Measurements from ENCODE around the gene OR51A2.
A peak's percentile ranks its signal among the peaks of the same experiment; 100 is the strongest.

OR51A2 gene

DNA sequence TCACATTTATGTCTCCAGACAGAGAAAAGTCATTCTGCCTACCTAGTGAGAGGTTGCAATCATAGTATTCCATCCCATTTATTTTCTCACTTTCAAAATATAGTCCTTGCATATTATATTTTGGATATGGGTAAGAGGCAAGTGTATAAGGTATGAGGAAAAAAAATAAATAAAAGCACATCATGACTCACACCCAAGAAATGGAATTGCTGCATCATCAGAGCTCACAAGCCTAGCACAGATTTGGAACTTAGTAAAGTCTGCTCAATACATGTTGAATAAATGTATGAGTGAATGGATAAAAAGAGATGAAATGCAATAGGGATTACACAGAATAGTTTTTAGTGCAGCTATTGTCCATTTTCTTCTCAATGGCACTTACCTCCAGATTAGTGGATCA, 28.9 kb downstream of the OR51A2 start:
- DNase-seq (ENCODE audit: low read depth in 2 of 2): peak in 1 of 2 donors; percentile 35
- H3K4me3 ChIP-seq (replicated peaks in 1 of 2; ENCODE audit: low read depth in 2 of 2, low read length in 2 of 2): no peak overlapping the region
- TF ChIP-seq, protein P1, sequence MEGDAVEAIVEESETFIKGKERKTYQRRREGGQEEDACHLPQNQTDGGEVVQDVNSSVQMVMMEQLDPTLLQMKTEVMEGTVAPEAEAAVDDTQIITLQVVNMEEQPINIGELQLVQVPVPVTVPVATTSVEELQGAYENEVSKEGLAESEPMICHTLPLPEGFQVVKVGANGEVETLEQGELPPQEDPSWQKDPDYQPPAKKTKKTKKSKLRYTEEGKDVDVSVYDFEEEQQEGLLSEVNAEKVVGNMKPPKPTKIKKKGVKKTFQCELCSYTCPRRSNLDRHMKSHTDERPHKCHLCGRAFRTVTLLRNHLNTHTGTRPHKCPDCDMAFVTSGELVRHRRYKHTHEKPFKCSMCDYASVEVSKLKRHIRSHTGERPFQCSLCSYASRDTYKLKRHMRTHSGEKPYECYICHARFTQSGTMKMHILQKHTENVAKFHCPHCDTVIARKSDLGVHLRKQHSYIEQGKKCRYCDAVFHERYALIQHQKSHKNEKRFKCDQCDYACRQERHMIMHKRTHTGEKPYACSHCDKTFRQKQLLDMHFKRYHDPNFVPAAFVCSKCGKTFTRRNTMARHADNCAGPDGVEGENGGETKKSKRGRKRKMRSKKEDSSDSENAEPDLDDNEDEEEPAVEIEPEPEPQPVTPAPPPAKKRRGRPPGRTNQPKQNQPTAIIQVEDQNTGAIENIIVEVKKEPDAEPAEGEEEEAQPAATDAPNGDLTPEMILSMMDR (IDR thresholded peaks at IDR 0.05; ENCODE audit: low read depth, low read length): no peak

DNA sequence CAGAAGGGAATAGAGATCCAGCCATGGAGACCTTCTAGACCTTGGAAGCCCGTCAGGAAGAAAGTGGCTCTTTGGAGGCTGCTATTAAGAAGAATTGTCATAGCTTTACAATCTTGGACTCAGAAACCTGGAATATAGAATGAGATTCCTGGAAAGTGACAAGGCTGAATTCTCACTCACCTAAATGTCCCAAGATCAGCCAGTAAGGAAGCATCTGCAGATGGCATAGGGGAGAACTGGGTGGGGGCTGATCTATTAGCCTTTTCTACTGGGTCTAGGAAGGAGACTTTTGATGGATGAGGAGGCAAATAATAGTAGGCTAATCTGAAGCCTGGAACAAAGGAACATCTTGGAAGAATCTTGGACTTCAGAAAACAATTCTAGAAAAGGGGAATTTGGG, 31.3 kb downstream of the OR51A2 start, which contains the start of gene OR51G1:
Gene OR51G1, minus strand, starts transcription at position 101 of the 400 bp plus-strand sequence. Its CDS starts 0 bp downstream, at position 101.
- DNase-seq (ENCODE audit: low read depth in 2 of 2): no peak

DNA sequence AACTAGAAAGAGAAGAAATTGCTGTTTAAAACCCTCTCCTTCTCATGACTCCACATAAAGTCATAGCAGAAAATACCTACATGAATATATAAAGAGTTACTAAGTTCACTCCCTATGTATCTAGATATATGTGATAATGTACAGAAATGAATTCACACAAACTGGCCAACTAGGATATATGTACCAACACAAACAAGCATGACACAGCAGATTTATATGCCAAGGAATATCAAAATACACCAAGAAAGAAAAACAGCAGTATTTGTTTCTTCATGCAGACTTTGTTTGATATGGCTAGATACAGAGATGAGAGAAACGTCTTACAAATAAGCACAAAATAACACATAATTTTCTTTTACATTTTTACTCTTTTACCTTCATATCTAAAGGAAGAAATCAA, 33.2 kb downstream of the OR51A2 start:
- DNase-seq (ENCODE audit: low read depth in 2 of 2): no peak
- TF ChIP-seq, protein P1 (IDR thresholded peaks at IDR 0.05; ENCODE audit: low read depth, low read length): no peak
- no peak overlapping the region for H3K4me3 ChIP-seq (replicated peaks in 1 of 2; ENCODE audit: low read depth in 2 of 2, low read length in 2 of 2)

More for the DNA sequence above, 31.3 kb downstream of the OR51A2 start, which contains the start of gene OR51G1:
- no peak within 1 kb of the TSS for H3K4me3 ChIP-seq (replicated peaks in 1 of 2; ENCODE audit: low read depth in 2 of 2, low read length in 2 of 2)
- TF ChIP-seq, protein P1 (IDR thresholded peaks at IDR 0.05; ENCODE audit: low read depth, low read length): no peak

DNA sequence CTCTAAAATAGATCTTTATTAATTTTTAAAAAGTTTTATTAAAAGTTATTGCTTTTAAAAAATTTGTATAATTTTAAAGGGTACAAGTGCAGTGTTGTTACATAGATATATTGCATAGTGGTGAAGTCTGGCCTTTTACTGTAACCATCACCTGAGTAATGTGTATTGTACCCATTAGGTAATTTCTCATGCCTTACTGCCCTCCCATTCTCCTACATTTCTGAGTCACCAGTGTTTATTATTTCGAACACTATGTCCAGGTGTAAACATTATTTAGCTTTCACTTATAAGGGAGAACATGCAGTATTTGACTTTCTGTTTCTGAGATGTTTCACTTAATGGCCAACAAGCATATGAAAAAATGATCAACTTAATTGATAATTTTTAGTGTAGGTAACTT, 33.7 kb downstream of the OR51A2 start:
- no peak overlapping the region for H3K4me3 ChIP-seq (replicated peaks in 1 of 2; ENCODE audit: low read depth in 2 of 2, low read length in 2 of 2)
- TF ChIP-seq, protein P1 (IDR thresholded peaks at IDR 0.05; ENCODE audit: low read depth, low read length): no peak
- DNase-seq (ENCODE audit: low read depth in 2 of 2): no peak

DNA sequence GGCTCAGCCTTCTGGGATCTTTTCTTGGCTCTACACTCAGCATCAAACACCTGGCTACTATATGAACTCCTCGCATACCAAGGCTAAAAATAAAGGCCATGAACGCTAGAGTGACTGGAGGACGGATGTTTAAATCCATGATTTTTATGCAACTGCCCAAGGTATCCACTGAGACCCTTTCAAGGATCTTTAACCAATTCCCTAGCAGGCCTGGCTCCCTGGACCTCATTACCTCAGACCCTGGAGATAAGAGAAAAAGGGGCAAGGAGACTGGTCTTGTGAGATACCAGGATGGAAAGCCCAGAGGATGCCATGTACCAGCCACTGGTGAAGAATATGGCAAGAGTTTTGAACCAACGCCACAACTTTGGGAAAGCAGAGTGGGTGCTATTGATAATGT, 36.3 kb downstream of the OR51A2 start, which contains the start of gene OR51G2:
Gene OR51G2, minus strand, starts transcription at position 101 of the 400 bp plus-strand sequence. CDS start 3,687 bp downstream, outside the sequence.
- DNase-seq (ENCODE audit: low read depth in 2 of 2): no peak
- H3K4me3 ChIP-seq (replicated peaks in 1 of 2; ENCODE audit: low read depth in 2 of 2, low read length in 2 of 2): no peak within 1 kb of the TSS
- TF ChIP-seq, protein P1 (IDR thresholded peaks at IDR 0.05; ENCODE audit: low read depth, low read length): no peak

DNA sequence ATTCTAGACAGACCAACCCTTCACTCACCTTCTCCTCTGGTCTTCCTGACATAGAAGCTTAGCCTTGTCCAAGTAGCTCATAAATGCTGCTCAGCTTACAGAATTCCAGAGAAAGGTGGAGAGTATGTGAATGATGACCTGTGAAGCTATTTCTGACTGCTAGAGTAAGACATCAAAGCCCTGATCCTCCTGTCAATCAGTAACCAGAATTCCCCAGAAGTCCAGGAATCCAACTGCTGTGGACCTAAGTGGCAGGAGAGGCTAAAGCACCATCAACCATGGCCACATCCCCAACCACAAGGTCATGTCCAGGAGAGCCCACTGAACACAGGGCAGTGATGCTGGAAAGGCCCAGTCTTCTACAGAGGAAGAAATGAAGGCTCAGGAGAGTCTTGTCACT, 38.9 kb downstream of the OR51A2 start:
- no peak for DNase-seq (ENCODE audit: low read depth in 2 of 2)
- TF ChIP-seq, protein P1 (IDR thresholded peaks at IDR 0.05; ENCODE audit: low read depth, low read length): no peak
- no peak overlapping the region for H3K4me3 ChIP-seq (replicated peaks in 1 of 2; ENCODE audit: low read depth in 2 of 2, low read length in 2 of 2)

Data from cardiac fibroblast (primary cell).